GM12878 (cell line): Measurements from ENCODE around the gene DPP4. TPM values are rescaled to one million over a fixed set of nuclear protein-coding genes. Genes with fewer than 3 reads are reported as not detected.

Source experiments
- ATAC-seq: fragments of 200-7000 bp; cut with Tn5 transposase; 3 replicates; pipeline ENCODE4 v1.9.1; 2020; ENCODE audit warnings: mild to moderate bottlenecking, moderate library complexity
- BruUV-seq: library from RNA; stranded (reverse); fragments of 400-500 nt; replicated peaks from 2 replicates; lab custom pipeline; 2021; lab: Mats Ljungman, UMichigan
- CTCF ChIA-PET: fragments of 300-600 bp; sonication (Branson Sonifier 250); formaldehyde crosslinking; extraction: SDS; loops from one replicate; lab custom pipeline; 2021; ENCODE audit warnings: inconsistent platforms; lab: Yijun Ruan, JAX
- POLR2A ChIA-PET: fragments of 350-600 bp; formaldehyde crosslinking; extraction: SDS; loops from one replicate; lab custom pipeline; 2021; ENCODE audit warnings: inconsistent platforms; lab: Charles Lee
- RAD21 ChIA-PET: fragments of 300-600 bp; sonication (Branson Sonifier 250); formaldehyde crosslinking; loops from one replicate; lab custom pipeline; 2023; ENCODE audit warnings: antibody characterized with exemption; ENCODE audit not compliant: unreplicated experiment; lab: Charles Lee
- SMC1A ChIA-PET: fragments of 300-600 bp; sonication (Branson Sonifier 250); formaldehyde crosslinking; loops from one replicate; lab custom pipeline; 2023; ENCODE audit not compliant: unreplicated experiment, uncharacterized antibody; lab: Charles Lee
- DNase-seq: peaks from one replicate; pipeline ENCODE4 v3.0.0-alpha.2; 2011; ENCODE audit warnings: low read depth, low spot score
- FAIRE-seq: peaks from 3 replicates; lab custom pipeline; 2011; peaks lifted over from hg19 to GRCh38; lab: Jason Lieb, UNC
- H2AFZ ChIP-seq: 2 replicates; pipeline ENCODE4 v1.6.0; 2011; ENCODE audit warnings: low read depth, low read length, control low read depth; ENCODE audit not compliant: control insufficient read depth
- H3K27ac ChIP-seq: 2 replicates; pipeline ENCODE4 v1.5.1; 2011; ENCODE audit warnings: control low read depth; ENCODE audit not compliant: control insufficient read depth, insufficient read depth
- H3K27me3 ChIP-seq, 2 experiments: replicated peaks in 1 of 2; 2 replicates each; pipeline versions ENCODE4 v1.6.0 to v1.6.1; 2011; ENCODE audit warnings: low read length in 1 of 2; ENCODE audit not compliant: control insufficient read depth in 2 of 2, insufficient read depth in 2 of 2
- H3K36me3 ChIP-seq, 2 experiments: 2 replicates each; pipeline ENCODE4 v1.5.1; 2011; ENCODE audit warnings: low read length in 1 of 2; ENCODE audit not compliant: control insufficient read depth in 2 of 2, insufficient read depth in 2 of 2
- H3K4me1 ChIP-seq: 2 replicates; pipeline ENCODE4 v1.6.1; 2011; ENCODE audit warnings: mild to moderate bottlenecking, low read length, moderate library complexity, mixed read lengths; ENCODE audit not compliant: control insufficient read depth, insufficient read depth
- H3K4me2 ChIP-seq: 2 replicates; pipeline ENCODE4 v1.6.0; 2011; ENCODE audit warnings: control low read depth; ENCODE audit not compliant: control insufficient read depth, insufficient read depth
- H3K4me3 ChIP-seq: fragments of 200-600 bp; sonication (generic); 2 replicates; pipeline ENCODE4 v1.5.1; 2016
- H3K79me2 ChIP-seq: 2 replicates; pipeline ENCODE4 v1.6.0; 2011; ENCODE audit warnings: low read length; ENCODE audit not compliant: control insufficient read depth, insufficient read depth
- H3K9ac ChIP-seq: 2 replicates; pipeline ENCODE4 v1.8.0; 2011; ENCODE audit warnings: low read length, control low read depth, mixed read lengths; ENCODE audit not compliant: control insufficient read depth, insufficient read depth
- H3K9me3 ChIP-seq: replicated peaks from 3 replicates; pipeline ENCODE4 v1.5.1; 2011; ENCODE audit warnings: mild to moderate bottlenecking, low read length; ENCODE audit not compliant: control insufficient read depth, insufficient read depth
- H4K20me1 ChIP-seq: 2 replicates; pipeline ENCODE4 v1.6.0; 2011; ENCODE audit not compliant: control insufficient read depth, insufficient read depth
- ATF3 ChIP-seq: IDR thresholded peaks from 2 replicates; pipeline ENCODE4 v1.6.1; 2011; ENCODE audit warnings: low read depth, mild to moderate bottlenecking, low read length, moderate library complexity, borderline replicate concordance; ENCODE audit errors: extremely low read depth
- BMI1 ChIP-seq: fragments of 450-650 bp; IDR thresholded peaks from 2 replicates; pipeline ENCODE4 v1.6.1; 2016; ENCODE audit warnings: mild to moderate bottlenecking, moderate library complexity, borderline replicate concordance
- CBX3 ChIP-seq: fragments of 200-600 bp; sonication (generic); IDR thresholded peaks from 2 replicates; pipeline ENCODE4 v1.6.1; 2016; ENCODE audit warnings: low read depth, borderline replicate concordance
- EP300 ChIP-seq, 2 experiments: fragments of 150-350 bp in 1 of 2; IDR thresholded peaks; 2 replicates each; pipeline ENCODE4 v1.6.1; 2011 to 2012; ENCODE audit warnings: low read depth in 2 of 2, low read length in 2 of 2, borderline replicate concordance in 1 of 2, improper control_type of control experiment in 1 of 2, inconsistent platforms in 1 of 2; ENCODE audit not compliant: control insufficient read depth in 1 of 2
- HDAC2 ChIP-seq: fragments of 200-600 bp; sonication (generic); IDR thresholded peaks from 2 replicates; pipeline ENCODE4 v1.6.1; 2017
- IKZF2 ChIP-seq, 2 experiments: fragments of 450-650 bp; IDR thresholded peaks; 2 replicates each; pipeline ENCODE4 v1.6.1; 2017; ENCODE audit warnings: mild to moderate bottlenecking in 2 of 2, moderate library complexity in 2 of 2
- KDM1A ChIP-seq: fragments of 200-600 bp; sonication (generic); IDR thresholded peaks from 2 replicates; pipeline ENCODE4 v1.6.1; 2016; ENCODE audit warnings: borderline replicate concordance
- KLF5 ChIP-seq: fragments of 450-650 bp; IDR thresholded peaks from 2 replicates; pipeline ENCODE4 v1.6.1; 2014; ENCODE audit warnings: mild to moderate bottlenecking; ENCODE audit not compliant: partially characterized antibody
- MTA3 ChIP-seq: IDR thresholded peaks from 2 replicates; pipeline ENCODE4 v1.6.1; 2012; ENCODE audit warnings: low read length, inconsistent platforms, borderline replicate concordance
- NR2C2 ChIP-seq: IDR thresholded peaks from 2 replicates; pipeline ENCODE4 v1.6.1; 2011; ENCODE audit warnings: borderline replicate concordance, low read depth; ENCODE audit not compliant: control insufficient read depth, insufficient read length
- PBX3 ChIP-seq: IDR thresholded peaks from 2 replicates; pipeline ENCODE4 v1.6.1; 2011; ENCODE audit warnings: mild to moderate bottlenecking, low read depth, low read length, moderate library complexity; ENCODE audit not compliant: insufficient replicate concordance
- RBBP5 ChIP-seq: fragments of 200-600 bp; sonication (generic); conservative IDR thresholded peaks from 2 replicates; pipeline ENCODE4 v1.6.1; 2016
- SPI1 ChIP-seq: IDR thresholded peaks from 2 replicates; pipeline ENCODE4 v1.6.1; 2011; ENCODE audit warnings: low read depth, mild to moderate bottlenecking, low read length, moderate library complexity, borderline replicate concordance; ENCODE audit not compliant: insufficient read depth
- STAT3 ChIP-seq: IDR thresholded peaks from 2 replicates; pipeline ENCODE4 v1.6.1; 2011; ENCODE audit warnings: low read depth, low read length, improper control_type of control experiment
- TAF1 ChIP-seq: IDR thresholded peaks from 2 replicates; pipeline ENCODE4 v1.6.1; 2011; ENCODE audit warnings: mild to moderate bottlenecking, low read depth, low read length, borderline replicate concordance
- USF1 ChIP-seq: IDR thresholded peaks from 2 replicates; pipeline ENCODE4 v1.6.1; 2011; ENCODE audit warnings: borderline replicate concordance, low read depth, mild to moderate bottlenecking, moderate library complexity, mixed read lengths, low read length; ENCODE audit not compliant: insufficient read depth; ENCODE audit errors: extremely low read length
- WGBS: methylation state at CpG from one replicate; pipeline ENCODE4 v1.1.6; 2016; ENCODE audit warnings: low lambda C conversion rate; ENCODE audit not compliant: insufficient replicate concordance, insufficient coverage; ENCODE audit errors: missing lambda C conversion rate; 5-methylcytosine and 5-hydroxymethylcytosine counted together
- in situ Hi-C: fragments of 300-500 bp; cut with MboI; formaldehyde crosslinking; loops from 9 replicates; pipeline ENCODE4 v1.14.3; 2018; ENCODE audit warnings: mixed read lengths
- intact Hi-C: fragments of 100-400 bp; cut with micrococcal nuclease; formaldehyde crosslinking; loops from one replicate; pipeline ENCODE4 v1.14.2; 2022; ENCODE audit not compliant: unreplicated experiment
- polyA plus RNA-seq, 11 experiments: library from polyadenylated mRNA; depleted of rRNA in 4 of 11; unstranded in 6 of 11; stranded (reverse) in 5 of 11; fragments of >200 nt; fragmentation: Nextera tagmentation in 4 of 11; fragmentation: Illumina TruSeq in 1 of 11; extraction: Ambion mirVana in 4 of 11; extraction: Trizol in 1 of 11; gene quantifications; 1 replicate in 1 of 11; 2 replicates in 10 of 11; pipeline versions ENCODE4 v1.2.1 to v1.2.3, GENCODE V29; 2011 to 2016; ENCODE audit warnings: inconsistent platforms in 2 of 11, missing spikeins in 2 of 11, low read depth in 1 of 11
- total RNA-seq, 4 experiments: library from RNA; depleted of rRNA in 3 of 4; stranded (reverse); fragments of >200 nt in 3 of 4; fragmentation: Illumina TruSeq in 1 of 4; extraction: Trizol in 1 of 4; gene quantifications; 2 replicates each; pipeline versions ENCODE4 v1.2.1 to v1.2.3, GENCODE V29; 2013 to 2021

DPP4 gene
- total and polyA plus RNA-seq, 10 of the 15 experiments (the other 5 are each of a cell fraction or from before 2014, with no cell fraction given): 4.1 to 11.4 (median 9.3) TPM

- Histone ChIP-seq H3K4me1 (no peaks in the 10 kb centered on the region), H4K20me1 (no peaks in the 10 kb centered on the region), H3K9me3 (no peaks in the 10 kb centered on the region), H3K4me2 (no peak overlapping the region), H2AFZ (no peak overlapping the region), H3K4me3 (no peak overlapping the region), H3K9ac (no peak overlapping the region), H3K27me3 (no peaks in the 10 kb centered on the region), H3K79me2 (no peaks in the 10 kb centered on the region), H3K36me3 (no peaks in the 10 kb centered on the region), H3K27ac (no peak overlapping the region)
- ChIA-PET CTCF (interaction anchor here (1.1 kb wide), 1 partner anchor 375 kb away, joined by 4 read pairs; no protein-coding TSS in a partner anchor), POLR2A (no interaction called here), SMC1A (no interaction called here), RAD21 (no interaction called here)
- in situ Hi-C loops (no loop called here), intact Hi-C loops (no loop called here)
- ATAC-seq (no peak), DNase-seq (no peak), FAIRE-seq (no peak)
- no TSS peak for BruUV-seq
- TF ChIP-seq RBBP5: no peak
- TF ChIP-seq KDM1A: no peak
These were observed 111.9 kb downstream of the DPP4 start for GRCh38 chr2:161962160-161962559.

GRCh38 chr2:161961061-161961460 lies 113.0 kb downstream of the DPP4 start:
- POLR2A ChIA-PET: no interaction called here
- in situ Hi-C loops: no loop called here
- no peak overlapping the region for H3K4me2 ChIP-seq
- H4K20me1 ChIP-seq: no peaks in the 10 kb centered on the region
- FAIRE-seq (no peak), ATAC-seq (no peak), DNase-seq (no peak)
- RAD21 ChIA-PET: no interaction called here
- WGBS: 30% methylated on average over 2 of the region's 2 CpGs
- H2AFZ ChIP-seq: no peak overlapping the region
- intact Hi-C loops: no loop called here
- H3K36me3 ChIP-seq: no peaks in the 10 kb centered on the region
- H3K4me1 ChIP-seq: no peaks in the 10 kb centered on the region
- H3K27ac ChIP-seq: no peak overlapping the region
- CTCF ChIA-PET: interaction anchor here (1.1 kb wide), 1 partner anchor 374 kb away, joined by 4 read pairs; no protein-coding TSS in a partner anchor
- H3K79me2 ChIP-seq: no peaks in the 10 kb centered on the region
- H3K9me3 ChIP-seq: no peaks in the 10 kb centered on the region
- no peaks in the 10 kb centered on the region for H3K27me3 ChIP-seq
- no peak overlapping the region for H3K9ac ChIP-seq
- SMC1A ChIA-PET: no interaction called here
- H3K4me3 ChIP-seq: no peak overlapping the region
- no TSS peak for BruUV-seq
- TF ChIP-seq NR2C2 (no peak), TAF1 (no peak), BMI1 (no peak), USF1 (no peak), PBX3 (no peak), EP300 (IDR thresholded peaks at IDR 0.05; ENCODE audit: borderline replicate concordance in 1 of 2, control insufficient read depth in 1 of 2, low read depth in 2 of 2, low read length in 2 of 2) (no peak), SPI1 (no peak), STAT3 (no peak), HDAC2 (no peak), MTA3 (no peak), KLF5 (no peak), IKZF2 (IDR thresholded peaks at IDR 0.05) (no peak), CBX3 (no peak), ATF3 (no peak)
